Endothelial cell of umbilical vein (primary cell): Measurements from ENCODE around the gene TBC1D8. TPM values are rescaled to one million over a fixed set of nuclear protein-coding genes. Genes with fewer than 3 reads are reported as not detected.

ENCODE experiments used
- BruUV-seq: library from RNA; stranded (reverse); fragments of 400-500 nt; replicated peaks from 2 replicates; lab custom pipeline; 2021; lab: Mats Ljungman, UMichigan
- CTCF ChIA-PET: fragments of 300-600, 350-600 bp; sonication (Branson Sonifier 250); formaldehyde crosslinking; loops from one replicate; lab custom pipeline; 2021; ENCODE audit warnings: antibody characterized with exemption, inconsistent platforms; lab: Charles Lee
- POLR2A ChIA-PET: fragments of 300-600, 350-600 bp; sonication (Branson Sonifier 250); formaldehyde crosslinking; loops from one replicate; lab custom pipeline; 2021; ENCODE audit warnings: antibody characterized with exemption, inconsistent platforms; lab: Charles Lee
- DNase-seq: peaks from one replicate; pipeline ENCODE4 v3.0.0-alpha.2; 2011; ENCODE audit warnings: low read depth, low spot score
- FAIRE-seq: peaks from 2 replicates; lab custom pipeline; 2011; peaks lifted over from hg19 to GRCh38; lab: Jason Lieb, UNC
- H2AFZ ChIP-seq: 2 replicates; pipeline ENCODE4 v1.6.0; 2012; ENCODE audit warnings: low read depth, low read length, control low read depth, inconsistent platforms
- H3K27ac ChIP-seq: 2 replicates; pipeline ENCODE4 v1.5.1; 2011; ENCODE audit warnings: low read depth, mild to moderate bottlenecking, control low read depth, low read length, moderate library complexity; ENCODE audit not compliant: insufficient read depth
- H3K27me3 ChIP-seq, 2 experiments: 2 replicates each; pipeline versions ENCODE4 v1.6.0 to v1.6.1; 2011; ENCODE audit warnings: low read length in 2 of 2, mixed read lengths in 1 of 2; ENCODE audit not compliant: control insufficient read depth in 2 of 2, insufficient read depth in 2 of 2
- H3K36me3 ChIP-seq, 2 experiments: 2 replicates in 1 of 2; 3 replicates in 1 of 2; pipeline ENCODE4 v1.5.1; 2011; ENCODE audit warnings: low read length in 2 of 2, mild to moderate bottlenecking in 1 of 2, moderate library complexity in 1 of 2; ENCODE audit not compliant: control insufficient read depth in 2 of 2, insufficient read depth in 2 of 2; ENCODE audit errors: extremely low read depth in 1 of 2
- H3K4me1 ChIP-seq: 3 replicates; pipeline ENCODE4 v1.5.1; 2011; ENCODE audit warnings: mild to moderate bottlenecking, low read length; ENCODE audit not compliant: control insufficient read depth, insufficient read depth; ENCODE audit errors: extremely low read depth
- H3K4me2 ChIP-seq: 2 replicates; pipeline ENCODE4 v1.6.1; 2011; ENCODE audit warnings: low read length, control low read depth, mixed read lengths; ENCODE audit not compliant: insufficient read depth
- H3K4me3 ChIP-seq, 3 experiments: fragments of 200-600 bp in 1 of 3; sonication (generic), shearing (Covaris generic) in 1 of 3; replicated peaks in 1 of 3; 2 replicates each; pipeline ENCODE4 v1.5.1; 2011 to 2016; ENCODE audit warnings: control low read depth in 3 of 3, low read length in 3 of 3, mild to moderate bottlenecking in 2 of 3, inconsistent platforms in 1 of 3, low read depth in 1 of 3, moderate library complexity in 1 of 3; ENCODE audit not compliant: insufficient read depth in 1 of 3
- H3K79me2 ChIP-seq: 2 replicates; pipeline ENCODE4 v1.6.0; 2012; ENCODE audit warnings: low read length, inconsistent platforms; ENCODE audit not compliant: control insufficient read depth, insufficient read depth
- H3K9ac ChIP-seq: replicated peaks from 2 replicates; pipeline ENCODE3; 2011; ENCODE audit warnings: low read length, control low read depth; ENCODE audit not compliant: insufficient read depth; ENCODE audit errors: extremely low read depth
- H3K9me1 ChIP-seq: replicated peaks from 3 replicates; pipeline ENCODE4 v1.6.0; 2011; ENCODE audit warnings: mild to moderate bottlenecking, low read length; ENCODE audit not compliant: control insufficient read depth, insufficient read depth; ENCODE audit errors: extremely low read depth
- H3K9me3 ChIP-seq: replicated peaks from 2 replicates; pipeline ENCODE4 v1.5.1; 2012; ENCODE audit warnings: low read length, inconsistent platforms; ENCODE audit not compliant: control insufficient read depth, insufficient read depth
- H4K20me1 ChIP-seq: replicated peaks from 2 replicates; pipeline ENCODE3; 2011; ENCODE audit warnings: mild to moderate bottlenecking, low read length; ENCODE audit not compliant: control insufficient read depth, insufficient read depth; ENCODE audit errors: extremely low read depth
- CTCF ChIP-seq, 2 donors: IDR thresholded peaks; 1 replicate in 1 of 2; 2 replicates in 1 of 2; pipeline ENCODE4 v1.5.1; 2011; ENCODE audit warnings: low read length in 2 of 2, mild to moderate bottlenecking in 2 of 2, moderate library complexity in 2 of 2, control low read depth in 1 of 2, inconsistent platforms in 1 of 2, low read depth in 1 of 2; ENCODE audit not compliant: insufficient read depth in 1 of 2; ENCODE audit errors: extremely low read depth in 1 of 2
- EZH2 ChIP-seq: IDR thresholded peaks from 2 replicates; pipeline ENCODE4 v1.6.1; 2012; ENCODE audit warnings: borderline replicate concordance, low read depth, mild to moderate bottlenecking, moderate library complexity, low read length, inconsistent platforms; ENCODE audit not compliant: severe bottlenecking
- FOS ChIP-seq: IDR thresholded peaks from 2 replicates; pipeline ENCODE4 v1.6.1; 2011; ENCODE audit warnings: mild to moderate bottlenecking, low read length, moderate library complexity, borderline replicate concordance; ENCODE audit not compliant: insufficient read depth
- GATA2 ChIP-seq: IDR thresholded peaks from 2 replicates; pipeline ENCODE4 v1.7.0; 2011; ENCODE audit warnings: low read depth, mild to moderate bottlenecking, moderate library complexity, mixed read lengths, low read length; ENCODE audit not compliant: insufficient read length, insufficient read depth
- JUN ChIP-seq: IDR thresholded peaks from 2 replicates; pipeline ENCODE4 v1.6.1; 2011; ENCODE audit warnings: borderline replicate concordance, low read depth; ENCODE audit not compliant: insufficient read length, insufficient read depth
- MYC ChIP-seq: IDR thresholded peaks from one replicate; pipeline ENCODE4 v1.6.1; 2011; ENCODE audit warnings: mild to moderate bottlenecking, low read depth, low read length
- POLR2A ChIP-seq: IDR thresholded peaks from 2 replicates; pipeline ENCODE4 v1.6.1; 2012; ENCODE audit warnings: low read depth, mild to moderate bottlenecking, control low read depth, low read length
- POLR2AphosphoS5 ChIP-seq: IDR thresholded peaks from 2 replicates; pipeline ENCODE4 v1.6.1; 2012; ENCODE audit warnings: low read depth, mild to moderate bottlenecking, control low read depth, low read length, moderate library complexity; ENCODE audit not compliant: insufficient read depth
- dilution Hi-C: fragments of 300-500 bp; cut with MboI; formaldehyde crosslinking; loops from one replicate; pipeline ENCODE4 v1.15.0; 2019; ENCODE audit warnings: low sequenced_read_pairs; ENCODE audit not compliant: extremely low pct_ligation_motif_present
- intact Hi-C: fragments of 100-400 bp; cut with micrococcal nuclease; formaldehyde crosslinking; loops from one replicate; pipeline ENCODE4 v1.10.0; 2022
- polyA plus RNA-seq, 4 experiments: library from polyadenylated mRNA; depleted of rRNA in 3 of 4; stranded (reverse) in 3 of 4; unstranded in 1 of 4; fragments of >200 nt; gene quantifications; 2 replicates each; pipeline versions ENCODE4 v1.2.1 to v1.2.3, GENCODE V29; 2011 to 2012; ENCODE audit warnings: missing spikeins in 1 of 4
- total RNA-seq: library from RNA; stranded (reverse); gene quantifications from 2 replicates; pipeline ENCODE4 v1.2.3, GENCODE V29; 2021
- TF ChIP-seq, protein P1 (sequence below): IDR thresholded peaks from 2 replicates; pipeline ENCODE4 v1.6.1; 2011; ENCODE audit not compliant: insufficient read depth, insufficient read length

TBC1D8 gene
- total and polyA plus RNA-seq, 2 donors (not counting 3 experiments of a cell fraction or from before 2014, with no cell fraction given): 28.5 to 32.1 TPM

DNA sequence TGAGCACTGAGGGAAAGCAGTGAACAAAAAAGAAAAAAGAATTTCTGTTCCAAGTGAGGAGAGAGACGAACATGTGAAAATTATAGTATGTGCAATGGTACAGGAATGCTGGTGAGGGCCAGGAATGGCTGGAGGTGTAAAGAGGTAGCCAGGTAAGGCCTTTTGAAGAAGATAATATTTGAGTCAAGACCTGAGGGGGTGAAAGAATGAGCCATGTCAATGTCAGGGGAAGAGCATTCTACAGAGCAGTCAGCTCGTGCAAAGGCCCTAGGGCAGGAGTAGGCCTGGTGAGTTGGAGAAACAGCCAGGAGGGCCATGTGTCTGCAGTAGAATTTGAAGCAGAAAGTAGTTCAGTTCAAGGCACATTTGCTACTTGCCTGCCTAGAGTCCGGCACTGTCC, 161.5 kb downstream of the TBC1D8 start:
- no peak for FAIRE-seq
- Histone ChIP-seq H3K4me1 (no peaks in the 10 kb centered on the region), H3K4me2 (no peak overlapping the region), H3K9ac (no peak overlapping the region), H4K20me1 (no peaks in the 10 kb centered on the region), H3K36me3 (peaks cover 2 to 29% of the 10 kb centered on the region in 2 experiments), H3K79me2 (no peaks in the 10 kb centered on the region), H3K4me3 (no peak overlapping the region), H3K27me3 (no peaks in the 10 kb centered on the region), H2AFZ (no peak overlapping the region), H3K27ac (no peak overlapping the region), H3K9me3 (no peaks in the 10 kb centered on the region), H3K9me1 (no peaks in the 10 kb centered on the region)
- dilution Hi-C loops (no loop called here), intact Hi-C loops (loop anchor here (10.0 kb wide), 1 partner anchor 565 kb away; no protein-coding TSS in a partner anchor)
- ChIA-PET POLR2A (no interaction called here), CTCF (no interaction called here)
- TF ChIP-seq, protein P1, sequence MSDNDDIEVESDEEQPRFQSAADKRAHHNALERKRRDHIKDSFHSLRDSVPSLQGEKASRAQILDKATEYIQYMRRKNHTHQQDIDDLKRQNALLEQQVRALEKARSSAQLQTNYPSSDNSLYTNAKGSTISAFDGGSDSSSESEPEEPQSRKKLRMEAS: no peak
- TF ChIP-seq CTCF (IDR thresholded peaks at IDR 0.05; ENCODE audit: extremely low read depth in 1 of 2, insufficient read depth in 1 of 2, low read depth in 1 of 2, low read length in 2 of 2) (no peak), POLR2A (no peak), GATA2 (no peak), MYC (no peak), POLR2AphosphoS5 (no peak), EZH2 (no peak), JUN (no peak), FOS (no peak)
- DNase-seq: no peak
- BruUV-seq: no TSS peak
